ENCODE results near the gene NRXN3. TPM values are rescaled to one million over a fixed set of nuclear protein-coding genes. Genes with fewer than 3 reads are reported as not detected.

NRXN3 gene
- polyA plus RNA-seq, 1 of the 3 experiments (the other 2 are of a cell fraction), result 1.6 TPM

DNA sequence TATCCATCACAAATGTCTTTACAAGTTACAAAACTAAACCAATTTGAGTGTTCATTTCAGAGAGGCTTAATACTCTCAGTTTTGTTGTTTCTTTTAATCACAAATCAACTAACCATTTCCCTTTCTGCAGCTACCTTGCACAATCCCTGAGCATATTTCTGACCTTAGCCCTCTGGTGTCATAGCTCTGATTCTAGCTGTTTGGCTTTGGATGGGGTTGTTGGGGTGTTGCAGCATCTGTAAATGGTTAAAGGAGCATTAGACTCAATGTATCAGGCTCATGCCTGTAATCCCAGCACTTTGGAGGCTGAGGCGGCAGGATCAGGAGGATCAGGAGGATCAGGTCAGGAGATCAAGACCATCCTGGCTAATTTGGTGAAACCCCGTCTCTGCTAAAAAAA, 461.4 kb downstream of the NRXN3 start:
- H3K36me3 ChIP-seq (replicated peaks in 1 of 2; ENCODE audit: control insufficient read depth in 1 of 2, insufficient read depth in 2 of 2, low read length in 1 of 2), result no peaks in the 10 kb centered on the region
- no peaks in the 10 kb centered on the region for H3K79me2 ChIP-seq (ENCODE audit: insufficient read depth)
- H4K20me1 ChIP-seq (ENCODE audit: insufficient read depth), result no peaks in the 10 kb centered on the region
- H3K9me3 ChIP-seq, result peaks cover 5% of the 10 kb centered on the region; the same call in 1 of the 2 replicates
- H3F3A ChIP-seq (replicated peaks; ENCODE audit: insufficient read depth), result no peaks in the 10 kb centered on the region
- H3K27ac ChIP-seq (ENCODE audit: low read depth in 2 of 2, low read length in 1 of 2), result no peak overlapping the region
- no peak overlapping the region for H3K4me3 ChIP-seq (ENCODE audit: low read depth in 2 of 2, low read length in 1 of 2)
- no peak overlapping the region for H2AFZ ChIP-seq (ENCODE audit: low read depth)
- CTCF ChIA-PET, result no interaction called here
- no peaks in the 10 kb centered on the region for H3K4me1 ChIP-seq (ENCODE audit: control insufficient read depth in 1 of 2, insufficient read depth in 2 of 2, low read depth in 1 of 2, low read length in 1 of 2)
- H3K9me2 ChIP-seq, result no peaks in the 10 kb centered on the region
- no peak overlapping the region for H3K9ac ChIP-seq
- WGBS (ENCODE audit: low lambda C conversion rate), result 73% methylated on average over 2 of the region's 2 CpGs
- DNase-seq, result no peak
- H3K4me2 ChIP-seq, result no peak overlapping the region
- TF ChIP-seq NFIC (IDR thresholded peaks at IDR 0.05; ENCODE audit: borderline replicate concordance), result no peak
- no peak for TF ChIP-seq RXRA (IDR thresholded peaks at IDR 0.05; ENCODE audit: borderline replicate concordance, low read depth)
- TF ChIP-seq RAD21 (IDR thresholded peaks at IDR 0.05; ENCODE audit: low read length), result no peak
- no peak for TF ChIP-seq POLR2AphosphoS5 (IDR thresholded peaks at IDR 0.05; ENCODE audit: low read depth, low read length)
- no peak for TF ChIP-seq MEF2A (IDR thresholded peaks at IDR 0.05; ENCODE audit: borderline replicate concordance, low read depth)
- TF ChIP-seq, protein P1, sequence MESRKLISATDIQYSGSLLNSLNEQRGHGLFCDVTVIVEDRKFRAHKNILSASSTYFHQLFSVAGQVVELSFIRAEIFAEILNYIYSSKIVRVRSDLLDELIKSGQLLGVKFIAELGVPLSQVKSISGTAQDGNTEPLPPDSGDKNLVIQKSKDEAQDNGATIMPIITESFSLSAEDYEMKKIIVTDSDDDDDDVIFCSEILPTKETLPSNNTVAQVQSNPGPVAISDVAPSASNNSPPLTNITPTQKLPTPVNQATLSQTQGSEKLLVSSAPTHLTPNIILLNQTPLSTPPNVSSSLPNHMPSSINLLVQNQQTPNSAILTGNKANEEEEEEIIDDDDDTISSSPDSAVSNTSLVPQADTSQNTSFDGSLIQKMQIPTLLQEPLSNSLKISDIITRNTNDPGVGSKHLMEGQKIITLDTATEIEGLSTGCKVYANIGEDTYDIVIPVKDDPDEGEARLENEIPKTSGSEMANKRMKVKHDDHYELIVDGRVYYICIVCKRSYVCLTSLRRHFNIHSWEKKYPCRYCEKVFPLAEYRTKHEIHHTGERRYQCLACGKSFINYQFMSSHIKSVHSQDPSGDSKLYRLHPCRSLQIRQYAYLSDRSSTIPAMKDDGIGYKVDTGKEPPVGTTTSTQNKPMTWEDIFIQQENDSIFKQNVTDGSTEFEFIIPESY (IDR thresholded peaks at IDR 0.05; ENCODE audit: borderline replicate concordance, low read depth), result no peak
- no peaks in the 10 kb centered on the region for H3K27me3 ChIP-seq (ENCODE audit: insufficient read depth)
- POLR2A ChIA-PET, result no interaction called here

DNA sequence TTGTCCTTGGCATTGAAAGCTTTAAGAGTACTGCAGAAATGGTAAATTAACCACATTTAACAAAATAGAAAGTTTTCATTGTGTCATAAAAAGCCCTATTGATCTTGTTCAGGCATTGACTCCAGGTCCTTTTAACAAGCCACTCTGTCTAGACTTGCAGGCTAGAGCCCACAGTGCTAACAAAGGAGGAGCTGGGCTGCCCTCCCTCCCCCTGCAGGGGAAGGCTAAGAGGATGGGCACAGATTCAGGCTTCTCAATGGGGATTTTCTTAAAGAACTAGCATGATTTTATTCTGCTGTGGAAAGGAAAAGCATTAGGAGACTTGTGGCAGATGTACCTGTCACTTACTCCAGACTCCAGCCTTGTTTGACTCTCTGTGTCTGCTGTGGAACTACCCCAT, 463.6 kb downstream of the NRXN3 start:
- H4K20me1 ChIP-seq (ENCODE audit: insufficient read depth), result no peaks in the 10 kb centered on the region
- no peaks in the 10 kb centered on the region for H3K36me3 ChIP-seq (replicated peaks in 1 of 2; ENCODE audit: control insufficient read depth in 1 of 2, insufficient read depth in 2 of 2, low read length in 1 of 2)
- no peaks in the 10 kb centered on the region for H3K79me2 ChIP-seq (ENCODE audit: insufficient read depth)
- no peak for DNase-seq
- no peak overlapping the region for H3K27ac ChIP-seq (ENCODE audit: low read depth in 2 of 2, low read length in 1 of 2)
- ChIA-PET POLR2A (no interaction called here), CTCF (no interaction called here)
- no peaks in the 10 kb centered on the region for H3K9me2 ChIP-seq
- no peak overlapping the region for H3K4me3 ChIP-seq (ENCODE audit: low read depth in 2 of 2, low read length in 1 of 2)
- H3K4me1 ChIP-seq (ENCODE audit: control insufficient read depth in 1 of 2, insufficient read depth in 2 of 2, low read depth in 1 of 2, low read length in 1 of 2), result no peaks in the 10 kb centered on the region
- no peaks in the 10 kb centered on the region for H3K27me3 ChIP-seq (ENCODE audit: insufficient read depth)
- no peaks in the 10 kb centered on the region for H3F3A ChIP-seq (replicated peaks; ENCODE audit: insufficient read depth)
- peaks cover 5% of the 10 kb centered on the region; the same call in 1 of the 2 replicates for H3K9me3 ChIP-seq
- TF ChIP-seq RCOR1 (IDR thresholded peaks at IDR 0.05; ENCODE audit: low read length) (no peak), GABPA (IDR thresholded peaks at IDR 0.05; ENCODE audit: low read depth) (no peak), MEF2A (IDR thresholded peaks at IDR 0.05; ENCODE audit: borderline replicate concordance, low read depth) (no peak), POLR2AphosphoS5 (IDR thresholded peaks at IDR 0.05; ENCODE audit: low read depth, low read length) (no peak), RFX5 (IDR thresholded peaks at IDR 0.05; ENCODE audit: low read length) (no peak), FOXM1 (IDR thresholded peaks at IDR 0.05; ENCODE audit: low read depth) (no peak), RAD21 (IDR thresholded peaks at IDR 0.05; ENCODE audit: low read length) (no peak), TCF12 (IDR thresholded peaks at IDR 0.05) (no peak), YY1 (IDR thresholded peaks at IDR 0.05; ENCODE audit: low read depth) (no peak), FOSL2 (IDR thresholded peaks at IDR 0.05; ENCODE audit: borderline replicate concordance, low read depth) (no peak), FOXJ3 (CRISPR knock-in tag; IDR thresholded peaks at IDR 0.05) (no peak), TEAD4 (IDR thresholded peaks at IDR 0.05; ENCODE audit: borderline replicate concordance, insufficient read depth) (no peak), SMC3 (IDR thresholded peaks at IDR 0.05; ENCODE audit: low read depth, low read length) (no peak)
- TF ChIP-seq, protein P2, sequence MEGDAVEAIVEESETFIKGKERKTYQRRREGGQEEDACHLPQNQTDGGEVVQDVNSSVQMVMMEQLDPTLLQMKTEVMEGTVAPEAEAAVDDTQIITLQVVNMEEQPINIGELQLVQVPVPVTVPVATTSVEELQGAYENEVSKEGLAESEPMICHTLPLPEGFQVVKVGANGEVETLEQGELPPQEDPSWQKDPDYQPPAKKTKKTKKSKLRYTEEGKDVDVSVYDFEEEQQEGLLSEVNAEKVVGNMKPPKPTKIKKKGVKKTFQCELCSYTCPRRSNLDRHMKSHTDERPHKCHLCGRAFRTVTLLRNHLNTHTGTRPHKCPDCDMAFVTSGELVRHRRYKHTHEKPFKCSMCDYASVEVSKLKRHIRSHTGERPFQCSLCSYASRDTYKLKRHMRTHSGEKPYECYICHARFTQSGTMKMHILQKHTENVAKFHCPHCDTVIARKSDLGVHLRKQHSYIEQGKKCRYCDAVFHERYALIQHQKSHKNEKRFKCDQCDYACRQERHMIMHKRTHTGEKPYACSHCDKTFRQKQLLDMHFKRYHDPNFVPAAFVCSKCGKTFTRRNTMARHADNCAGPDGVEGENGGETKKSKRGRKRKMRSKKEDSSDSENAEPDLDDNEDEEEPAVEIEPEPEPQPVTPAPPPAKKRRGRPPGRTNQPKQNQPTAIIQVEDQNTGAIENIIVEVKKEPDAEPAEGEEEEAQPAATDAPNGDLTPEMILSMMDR (IDR thresholded peaks at IDR 0.05), result no peak
- TF ChIP-seq, protein P3, sequence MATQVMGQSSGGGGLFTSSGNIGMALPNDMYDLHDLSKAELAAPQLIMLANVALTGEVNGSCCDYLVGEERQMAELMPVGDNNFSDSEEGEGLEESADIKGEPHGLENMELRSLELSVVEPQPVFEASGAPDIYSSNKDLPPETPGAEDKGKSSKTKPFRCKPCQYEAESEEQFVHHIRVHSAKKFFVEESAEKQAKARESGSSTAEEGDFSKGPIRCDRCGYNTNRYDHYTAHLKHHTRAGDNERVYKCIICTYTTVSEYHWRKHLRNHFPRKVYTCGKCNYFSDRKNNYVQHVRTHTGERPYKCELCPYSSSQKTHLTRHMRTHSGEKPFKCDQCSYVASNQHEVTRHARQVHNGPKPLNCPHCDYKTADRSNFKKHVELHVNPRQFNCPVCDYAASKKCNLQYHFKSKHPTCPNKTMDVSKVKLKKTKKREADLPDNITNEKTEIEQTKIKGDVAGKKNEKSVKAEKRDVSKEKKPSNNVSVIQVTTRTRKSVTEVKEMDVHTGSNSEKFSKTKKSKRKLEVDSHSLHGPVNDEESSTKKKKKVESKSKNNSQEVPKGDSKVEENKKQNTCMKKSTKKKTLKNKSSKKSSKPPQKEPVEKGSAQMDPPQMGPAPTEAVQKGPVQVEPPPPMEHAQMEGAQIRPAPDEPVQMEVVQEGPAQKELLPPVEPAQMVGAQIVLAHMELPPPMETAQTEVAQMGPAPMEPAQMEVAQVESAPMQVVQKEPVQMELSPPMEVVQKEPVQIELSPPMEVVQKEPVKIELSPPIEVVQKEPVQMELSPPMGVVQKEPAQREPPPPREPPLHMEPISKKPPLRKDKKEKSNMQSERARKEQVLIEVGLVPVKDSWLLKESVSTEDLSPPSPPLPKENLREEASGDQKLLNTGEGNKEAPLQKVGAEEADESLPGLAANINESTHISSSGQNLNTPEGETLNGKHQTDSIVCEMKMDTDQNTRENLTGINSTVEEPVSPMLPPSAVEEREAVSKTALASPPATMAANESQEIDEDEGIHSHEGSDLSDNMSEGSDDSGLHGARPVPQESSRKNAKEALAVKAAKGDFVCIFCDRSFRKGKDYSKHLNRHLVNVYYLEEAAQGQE (IDR thresholded peaks at IDR 0.05; ENCODE audit: low read depth, low read length), result no peak
- TF ChIP-seq, protein P4, sequence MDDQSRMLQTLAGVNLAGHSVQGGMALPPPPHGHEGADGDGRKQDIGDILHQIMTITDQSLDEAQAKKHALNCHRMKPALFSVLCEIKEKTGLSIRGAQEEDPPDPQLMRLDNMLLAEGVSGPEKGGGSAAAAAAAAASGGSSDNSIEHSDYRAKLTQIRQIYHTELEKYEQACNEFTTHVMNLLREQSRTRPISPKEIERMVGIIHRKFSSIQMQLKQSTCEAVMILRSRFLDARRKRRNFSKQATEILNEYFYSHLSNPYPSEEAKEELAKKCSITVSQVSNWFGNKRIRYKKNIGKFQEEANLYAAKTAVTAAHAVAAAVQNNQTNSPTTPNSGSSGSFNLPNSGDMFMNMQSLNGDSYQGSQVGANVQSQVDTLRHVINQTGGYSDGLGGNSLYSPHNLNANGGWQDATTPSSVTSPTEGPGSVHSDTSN (IDR thresholded peaks at IDR 0.05), result no peak
- TF ChIP-seq, protein P5, sequence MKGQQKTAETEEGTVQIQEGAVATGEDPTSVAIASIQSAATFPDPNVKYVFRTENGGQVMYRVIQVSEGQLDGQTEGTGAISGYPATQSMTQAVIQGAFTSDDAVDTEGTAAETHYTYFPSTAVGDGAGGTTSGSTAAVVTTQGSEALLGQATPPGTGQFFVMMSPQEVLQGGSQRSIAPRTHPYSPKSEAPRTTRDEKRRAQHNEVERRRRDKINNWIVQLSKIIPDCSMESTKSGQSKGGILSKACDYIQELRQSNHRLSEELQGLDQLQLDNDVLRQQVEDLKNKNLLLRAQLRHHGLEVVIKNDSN (IDR thresholded peaks at IDR 0.05; ENCODE audit: borderline replicate concordance, low read depth), result no peak
- no peak overlapping the region for H3K9ac ChIP-seq
- H3K4me2 ChIP-seq, result no peak overlapping the region
- no peak overlapping the region for H2AFZ ChIP-seq (ENCODE audit: low read depth)

Data from SK-N-SH (cell line).